RWPE2 (cell line): Measurements from ENCODE around the gene TMEM163.

Experiments used
- ATAC-seq: fragments of 200-7000 bp; cut with Tn5 transposase; 3 replicates; pipeline ENCODE4 v1.9.1; 2021; ENCODE audit warnings: low read depth
- DNase-seq: peaks from one replicate; pipeline ENCODE4 v3.0.0-alpha.2; 2020; ENCODE audit warnings: low spot score
- H3K27ac ChIP-seq: fragments of 450-650 bp; 2 replicates; pipeline ENCODE4 v1.5.1; 2017; ENCODE audit warnings: mild to moderate bottlenecking; ENCODE audit not compliant: poor library complexity, severe bottlenecking
- H3K27me3 ChIP-seq: fragments of 250-450 bp; sonication (Bioruptor Pico); 2 replicates; pipeline ENCODE4 v1.5.1; 2021; ENCODE audit warnings: mild to moderate bottlenecking, moderate library complexity; ENCODE audit not compliant: insufficient read depth, poor library complexity, severe bottlenecking
- H3K36me3 ChIP-seq: fragments of 250-450 bp; sonication (Bioruptor Pico); 2 replicates; pipeline ENCODE4 v1.5.1; 2020; ENCODE audit warnings: low read depth, mild to moderate bottlenecking, moderate library complexity
- H3K4me1 ChIP-seq: fragments of 250-450 bp; sonication (Bioruptor Pico); 2 replicates; pipeline ENCODE4 v1.5.1; 2021; ENCODE audit warnings: mild to moderate bottlenecking, moderate library complexity; ENCODE audit not compliant: insufficient read depth, poor library complexity, severe bottlenecking
- H3K4me3 ChIP-seq: fragments of 250-450 bp; sonication (Bioruptor Pico); 2 replicates; pipeline ENCODE4 v1.5.1; 2021; ENCODE audit warnings: mild to moderate bottlenecking, moderate library complexity; ENCODE audit not compliant: severe bottlenecking
- H3K9me3 ChIP-seq: fragments of 250-450 bp; sonication (Bioruptor Pico); 2 replicates; pipeline ENCODE4 v1.5.1; 2021; ENCODE audit warnings: mild to moderate bottlenecking, moderate library complexity; ENCODE audit not compliant: severe bottlenecking
- CTCF ChIP-seq: fragments of 450-650 bp; IDR thresholded peaks from one replicate; pipeline ENCODE4 v1.5.1; 2017; ENCODE audit warnings: mild to moderate bottlenecking, moderate library complexity; ENCODE audit not compliant: poor library complexity, severe bottlenecking

TMEM163 gene

GRCh38 chr2:134435505-134435904 is 283.3 kb downstream of the TMEM163 start:
- H3K27ac ChIP-seq: no peak overlapping the region
- no peaks in the 10 kb centered on the region for H3K27me3 ChIP-seq
- no peak for ATAC-seq
- peaks cover 11% of the 10 kb centered on the region for H3K4me1 ChIP-seq
- no peaks in the 10 kb centered on the region for H3K36me3 ChIP-seq
- no peak for TF ChIP-seq CTCF
- no peak for DNase-seq
- H3K9me3 ChIP-seq: no peaks in the 10 kb centered on the region
- H3K4me3 ChIP-seq: no peak overlapping the region

DNA sequence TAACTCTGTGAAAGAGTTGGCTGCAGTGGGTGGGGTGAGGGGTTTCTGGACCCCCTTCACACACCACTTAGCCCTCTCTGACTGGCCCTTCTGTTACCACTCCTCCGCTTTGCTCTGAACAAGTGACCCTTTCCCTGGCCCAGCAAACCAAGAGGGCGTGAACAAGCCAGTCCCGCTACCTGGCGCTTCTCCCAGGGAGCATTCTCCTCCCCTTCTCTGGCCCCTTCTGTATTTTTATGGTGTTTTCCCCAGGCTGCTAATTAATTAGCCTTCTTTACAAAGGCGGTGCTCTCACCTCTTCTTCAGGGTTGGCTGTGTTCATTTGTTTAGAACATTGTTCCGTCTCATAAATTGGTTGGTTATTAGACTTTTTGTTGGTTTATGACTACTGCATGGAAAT is 284.8 kb downstream of the TMEM163 start:
- no peaks in the 10 kb centered on the region for H3K36me3 ChIP-seq
- no peak for DNase-seq
- no peaks in the 10 kb centered on the region for H3K9me3 ChIP-seq

DNA sequence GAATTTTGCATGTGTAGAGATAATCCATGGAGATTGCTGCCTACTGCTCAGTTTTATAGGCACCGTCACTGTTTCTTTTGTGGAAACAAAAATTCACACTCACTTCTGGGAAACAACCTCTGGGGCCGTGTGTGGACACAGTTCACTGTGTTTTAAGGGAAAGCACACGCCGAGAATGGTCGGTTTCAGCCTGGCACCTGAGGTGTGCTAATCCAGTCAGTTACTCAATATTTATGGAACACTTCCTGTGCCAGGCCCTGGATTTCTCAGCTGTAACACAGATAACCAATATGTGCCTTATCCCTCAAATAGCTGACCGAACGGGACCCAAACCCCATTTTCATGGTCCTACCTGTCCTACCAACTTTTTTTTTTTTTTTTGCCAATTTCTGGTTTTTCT is 285.3 kb downstream of the TMEM163 start:
- DNase-seq (no peak), ATAC-seq (no peak)
- H3K4me1 ChIP-seq: peaks cover 11% of the 10 kb centered on the region
- no peaks in the 10 kb centered on the region for H3K9me3 ChIP-seq
- H3K27ac ChIP-seq: no peak overlapping the region
- H3K36me3 ChIP-seq: no peaks in the 10 kb centered on the region
- H3K4me3 ChIP-seq: no peak overlapping the region
- no peaks in the 10 kb centered on the region for H3K27me3 ChIP-seq
- TF ChIP-seq CTCF: no peak

More for the DNA sequence above, 284.8 kb downstream of the TMEM163 start:
- no peak for TF ChIP-seq CTCF
- no peak overlapping the region for H3K4me3 ChIP-seq
- H3K27me3 ChIP-seq: no peaks in the 10 kb centered on the region
- peaks cover 11% of the 10 kb centered on the region for H3K4me1 ChIP-seq
- H3K27ac ChIP-seq: no peak overlapping the region
- ATAC-seq: no peak

DNA sequence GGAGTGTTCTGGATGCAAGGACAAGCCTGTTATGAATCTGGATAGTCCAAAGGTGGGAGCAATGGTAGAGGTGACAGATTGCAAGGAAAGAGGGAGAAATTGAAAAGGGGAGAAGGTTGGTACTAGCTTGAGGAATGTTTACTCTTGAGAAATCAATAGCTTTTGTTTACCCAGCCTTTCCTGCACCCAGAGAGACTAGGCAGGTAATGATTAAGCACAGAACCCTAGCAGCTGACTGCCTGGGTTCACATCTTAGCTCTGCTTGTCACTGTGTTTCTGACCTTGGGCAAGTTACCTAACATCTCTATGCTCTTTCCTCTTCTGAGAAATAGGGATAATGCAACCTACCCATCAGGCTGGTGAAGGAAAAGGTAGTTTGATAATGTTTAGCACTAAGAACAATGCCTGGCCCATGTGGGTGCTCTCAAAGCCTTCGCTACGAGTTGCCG is 286.3 kb downstream of the TMEM163 start:
- DNase-seq (no peak), ATAC-seq (peak; percentile 72)
- peak overlapping the region; percentile 58 for H3K27ac ChIP-seq
- TF ChIP-seq CTCF: no peak
- H3K27me3 ChIP-seq: no peaks in the 10 kb centered on the region
- 0 out of 2 replicates have a peak, but pooled peaks cover 8% of the 10 kb centered on the region for H3K36me3 ChIP-seq
- H3K4me3 ChIP-seq: no peak overlapping the region
- H3K9me3 ChIP-seq: no peaks in the 10 kb centered on the region
- peaks cover 11% of the 10 kb centered on the region for H3K4me1 ChIP-seq

DNA sequence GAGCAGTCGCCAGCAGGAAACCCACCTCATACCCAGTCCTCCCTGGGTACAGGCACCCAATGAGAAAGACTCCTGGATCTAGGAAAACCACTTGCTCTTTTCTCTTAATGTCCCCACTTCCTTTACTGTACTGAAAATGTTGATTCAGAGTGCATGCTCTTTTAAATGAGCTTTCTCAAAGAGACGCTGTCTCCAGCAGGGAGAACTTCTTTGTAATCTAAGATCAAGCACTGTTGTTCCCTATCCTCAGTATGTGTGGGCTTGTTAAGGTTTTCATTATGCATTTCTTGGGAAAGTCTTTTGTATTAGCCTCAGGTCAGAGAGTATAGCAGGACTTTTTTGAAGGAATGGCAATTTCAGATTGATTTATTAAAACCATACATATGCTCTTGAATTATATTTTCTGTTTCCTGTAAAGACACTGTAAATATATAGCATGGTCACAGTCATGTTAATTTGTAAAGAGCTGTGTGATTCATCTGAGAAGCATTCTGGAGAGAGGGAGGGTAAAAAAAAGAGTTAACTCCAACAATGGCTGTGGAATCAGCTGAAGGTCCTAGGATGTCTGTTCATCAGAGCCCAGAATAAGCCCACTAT is 286.9 kb downstream of the TMEM163 start:
- ATAC-seq (peak; percentile 87), DNase-seq (no peak)
- H3K36me3 ChIP-seq: 0 out of 2 replicates have a peak, but pooled peaks cover 8% of the 10 kb centered on the region
- TF ChIP-seq CTCF: no peak
- no peak overlapping the region for H3K4me3 ChIP-seq
- peak overlapping the region; percentile 58 for H3K27ac ChIP-seq
- no peaks in the 10 kb centered on the region for H3K27me3 ChIP-seq
- H3K4me1 ChIP-seq: peaks cover 11% of the 10 kb centered on the region
- no peaks in the 10 kb centered on the region for H3K9me3 ChIP-seq
